GM12878 (cell line): Measurements from ENCODE around the gene CDK4. TPM values are rescaled to one million over a fixed set of nuclear protein-coding genes. Genes with fewer than 3 reads are reported as not detected.
"Not testable (repeated sequence)": the region's sequence is repeated elsewhere in the genome, so short reads cannot be mapped to it uniquely, and the experiment has no call there.

Experiments used
- ATAC-seq: fragments of 200-7000 bp; cut with Tn5 transposase; 3 replicates; pipeline ENCODE4 v1.9.1; 2020; ENCODE audit warnings: mild to moderate bottlenecking, moderate library complexity
- BruUV-seq: library from RNA; stranded (reverse); fragments of 400-500 nt; replicated peaks from 2 replicates; lab custom pipeline; 2021; lab: Mats Ljungman, UMichigan
- CTCF ChIA-PET: fragments of 300-600 bp; sonication (Branson Sonifier 250); formaldehyde crosslinking; extraction: SDS; loops from one replicate; lab custom pipeline; 2021; ENCODE audit warnings: inconsistent platforms; lab: Yijun Ruan, JAX
- POLR2A ChIA-PET: fragments of 350-600 bp; formaldehyde crosslinking; extraction: SDS; loops from one replicate; lab custom pipeline; 2021; ENCODE audit warnings: inconsistent platforms; lab: Charles Lee
- RAD21 ChIA-PET: fragments of 300-600 bp; sonication (Branson Sonifier 250); formaldehyde crosslinking; loops from one replicate; lab custom pipeline; 2023; ENCODE audit warnings: antibody characterized with exemption; ENCODE audit not compliant: unreplicated experiment; lab: Charles Lee
- SMC1A ChIA-PET: fragments of 300-600 bp; sonication (Branson Sonifier 250); formaldehyde crosslinking; loops from one replicate; lab custom pipeline; 2023; ENCODE audit not compliant: unreplicated experiment, uncharacterized antibody; lab: Charles Lee
- DNase-seq: peaks from one replicate; pipeline ENCODE4 v3.0.0-alpha.2; 2011; ENCODE audit warnings: low read depth, low spot score
- FAIRE-seq: peaks from 3 replicates; lab custom pipeline; 2011; peaks lifted over from hg19 to GRCh38; lab: Jason Lieb, UNC
- H2AFZ ChIP-seq: 2 replicates; pipeline ENCODE4 v1.6.0; 2011; ENCODE audit warnings: low read depth, low read length, control low read depth; ENCODE audit not compliant: control insufficient read depth
- H3K27ac ChIP-seq: 2 replicates; pipeline ENCODE4 v1.5.1; 2011; ENCODE audit warnings: control low read depth; ENCODE audit not compliant: control insufficient read depth, insufficient read depth
- H3K27me3 ChIP-seq, 2 experiments: replicated peaks in 1 of 2; 2 replicates each; pipeline versions ENCODE4 v1.6.0 to v1.6.1; 2011; ENCODE audit warnings: low read length in 1 of 2; ENCODE audit not compliant: control insufficient read depth in 2 of 2, insufficient read depth in 2 of 2
- H3K36me3 ChIP-seq, 2 experiments: 2 replicates each; pipeline ENCODE4 v1.5.1; 2011; ENCODE audit warnings: low read length in 1 of 2; ENCODE audit not compliant: control insufficient read depth in 2 of 2, insufficient read depth in 2 of 2
- H3K4me1 ChIP-seq: 2 replicates; pipeline ENCODE4 v1.6.1; 2011; ENCODE audit warnings: mild to moderate bottlenecking, low read length, moderate library complexity, mixed read lengths; ENCODE audit not compliant: control insufficient read depth, insufficient read depth
- H3K4me2 ChIP-seq: 2 replicates; pipeline ENCODE4 v1.6.0; 2011; ENCODE audit warnings: control low read depth; ENCODE audit not compliant: control insufficient read depth, insufficient read depth
- H3K4me3 ChIP-seq: fragments of 200-600 bp; sonication (generic); 2 replicates; pipeline ENCODE4 v1.5.1; 2016
- H3K79me2 ChIP-seq: 2 replicates; pipeline ENCODE4 v1.6.0; 2011; ENCODE audit warnings: low read length; ENCODE audit not compliant: control insufficient read depth, insufficient read depth
- H3K9ac ChIP-seq: 2 replicates; pipeline ENCODE4 v1.8.0; 2011; ENCODE audit warnings: low read length, control low read depth, mixed read lengths; ENCODE audit not compliant: control insufficient read depth, insufficient read depth
- H3K9me3 ChIP-seq: replicated peaks from 3 replicates; pipeline ENCODE4 v1.5.1; 2011; ENCODE audit warnings: mild to moderate bottlenecking, low read length; ENCODE audit not compliant: control insufficient read depth, insufficient read depth
- H4K20me1 ChIP-seq: 2 replicates; pipeline ENCODE4 v1.6.0; 2011; ENCODE audit not compliant: control insufficient read depth, insufficient read depth
- BACH1 ChIP-seq: fragments of 450-650 bp; IDR thresholded peaks from 2 replicates; pipeline ENCODE4 v1.6.1; 2017; ENCODE audit warnings: mild to moderate bottlenecking, borderline replicate concordance
- NRF1 ChIP-seq: conservative IDR thresholded peaks from 2 replicates; pipeline ENCODE4 v1.6.1; 2011; ENCODE audit warnings: mild to moderate bottlenecking, low read depth, low read length, improper control_type of control experiment
- POLR2A ChIP-seq: IDR thresholded peaks from 2 replicates; pipeline ENCODE4 v1.6.1; 2011; ENCODE audit warnings: low read depth, mild to moderate bottlenecking, low read length
- POLR2AphosphoS2 ChIP-seq: IDR thresholded peaks from 2 replicates; pipeline ENCODE4 v1.6.1; 2011; ENCODE audit warnings: low read depth, mild to moderate bottlenecking, low read length, improper control_type of control experiment, moderate library complexity
- whole genome bisulfite sequencing: methylation state at CpG from one replicate; pipeline ENCODE4 v1.1.6; 2016; ENCODE audit warnings: low lambda C conversion rate; ENCODE audit not compliant: insufficient replicate concordance, insufficient coverage; ENCODE audit errors: missing lambda C conversion rate; 5-methylcytosine and 5-hydroxymethylcytosine counted together
- in situ Hi-C: fragments of 300-500 bp; cut with MboI; formaldehyde crosslinking; loops from 9 replicates; pipeline ENCODE4 v1.14.3; 2018; ENCODE audit warnings: mixed read lengths
- intact Hi-C: fragments of 100-400 bp; cut with micrococcal nuclease; formaldehyde crosslinking; loops from one replicate; pipeline ENCODE4 v1.14.2; 2022; ENCODE audit not compliant: unreplicated experiment
- polyA plus RNA-seq, 11 experiments: library from polyadenylated mRNA; depleted of rRNA in 4 of 11; unstranded in 6 of 11; stranded (reverse) in 5 of 11; fragments of >200 nt; fragmentation: Nextera tagmentation in 4 of 11; fragmentation: Illumina TruSeq in 1 of 11; extraction: Ambion mirVana in 4 of 11; extraction: Trizol in 1 of 11; gene quantifications; 1 replicate in 1 of 11; 2 replicates in 10 of 11; pipeline versions ENCODE4 v1.2.1 to v1.2.3, GENCODE V29; 2011 to 2016; ENCODE audit warnings: inconsistent platforms in 2 of 11, missing spikeins in 2 of 11, low read depth in 1 of 11
- total RNA-seq, 4 experiments: library from RNA; depleted of rRNA in 3 of 4; stranded (reverse); fragments of >200 nt in 3 of 4; fragmentation: Illumina TruSeq in 1 of 4; extraction: Trizol in 1 of 4; gene quantifications; 2 replicates each; pipeline versions ENCODE4 v1.2.1 to v1.2.3, GENCODE V29; 2013 to 2021

The CDK4 gene
- total and polyA plus RNA-seq, 10 of the 15 experiments (the other 5 are each of a cell fraction or from before 2014, with no cell fraction given), result 26.1 to 385 (median 221) TPM

GRCh38 chr12:57722716-57723629, 29.1 kb downstream of the CDK4 start:
- SMC1A ChIA-PET, result interaction anchor here (0.7 kb wide), 1 partner anchor 19 kb away, joined by 3 read pairs; no protein-coding TSS in a partner anchor

GRCh38 chr12:57721846-57722608, 30.1 kb downstream of the CDK4 start:
- DNase-seq, ATAC-seq, FAIRE-seq, H3K4me3 ChIP-seq, in situ Hi-C loops, H3K4me1 ChIP-seq, H3K27me3 ChIP-seq, RAD21 ChIA-PET, H3K4me2 ChIP-seq, intact Hi-C loops, H4K20me1 ChIP-seq, H3K79me2 ChIP-seq, H3K9ac ChIP-seq, H3K9me3 ChIP-seq, BruUV-seq, H2AFZ ChIP-seq, H3K27ac ChIP-seq: not testable (repeated sequence)
- H3K36me3 ChIP-seq, result peaks cover 5 to 16% of the 10 kb centered on the region in 2 experiments
- ChIA-PET CTCF (interaction anchor here (1.1 kb wide), 1 partner anchor 10 kb away, joined by 3 read pairs; no protein-coding TSS in a partner anchor), POLR2A (interaction anchor here (0.7 kb wide), 1 partner anchor 12 kb away, joined by 3 read pairs; no protein-coding TSS in a partner anchor), SMC1A (interaction anchor here (0.7 kb wide), 1 partner anchor 20 kb away, joined by 3 read pairs; no protein-coding TSS in a partner anchor)
- 96% methylated on average over 16 of the region's 16 CpGs for WGBS
- 0 out of 2 replicates have a peak, but pooled peaks have one; percentile 0 for TF ChIP-seq POLR2A
- TF ChIP-seq, all 136 proteins: peak for 1; not testable (repeated sequence) for 135

More at GRCh38 chr12:57722716-57723629, 29.1 kb downstream of the CDK4 start:
- intact Hi-C loops, result no loop called here
- Histone ChIP-seq H3K4me3 (no peak overlapping the region), H3K36me3 (peaks cover 9 to 14% of the 10 kb centered on the region in 2 experiments), H3K27me3 (no peaks in the 10 kb centered on the region), H4K20me1 (no peaks in the 10 kb centered on the region), H3K9ac (no peak overlapping the region), H3K9me3 (no peaks in the 10 kb centered on the region), H3K4me1 (no peaks in the 10 kb centered on the region), H3K79me2 (no peaks in the 10 kb centered on the region), H3K4me2 (no peak overlapping the region), H3K27ac (no peak overlapping the region), H2AFZ (no peak overlapping the region)
- no TSS peak for BruUV-seq
- ATAC-seq, result no peak
- POLR2A ChIA-PET, result interaction anchor here (0.5 to 1.1 kb wide), 5 partner anchors 11 to 383 kb away, joined by 3 to 5 read pairs (median 3); partner anchors contain the start of gene TSPAN31
- in situ Hi-C loops, result no loop called here
- 88% methylated on average over 11 of the region's 11 CpGs for WGBS
- RAD21 ChIA-PET, result no interaction called here
- no peak for FAIRE-seq
- TF ChIP-seq POLR2AphosphoS2 (peak; percentile 38; the same call in 1 of the 2 replicates), NRF1 (no peak), POLR2A (peak; percentile 28; the same call in 1 of the 2 replicates), BACH1 (no peak)
- CTCF ChIA-PET, result interaction anchor here (1.1 kb wide), 1 partner anchor 9 kb away, joined by 3 read pairs; no protein-coding TSS in a partner anchor
- DNase-seq, result no peak
